Measurements from ENCODE around the gene KRT6C.

DNA sequence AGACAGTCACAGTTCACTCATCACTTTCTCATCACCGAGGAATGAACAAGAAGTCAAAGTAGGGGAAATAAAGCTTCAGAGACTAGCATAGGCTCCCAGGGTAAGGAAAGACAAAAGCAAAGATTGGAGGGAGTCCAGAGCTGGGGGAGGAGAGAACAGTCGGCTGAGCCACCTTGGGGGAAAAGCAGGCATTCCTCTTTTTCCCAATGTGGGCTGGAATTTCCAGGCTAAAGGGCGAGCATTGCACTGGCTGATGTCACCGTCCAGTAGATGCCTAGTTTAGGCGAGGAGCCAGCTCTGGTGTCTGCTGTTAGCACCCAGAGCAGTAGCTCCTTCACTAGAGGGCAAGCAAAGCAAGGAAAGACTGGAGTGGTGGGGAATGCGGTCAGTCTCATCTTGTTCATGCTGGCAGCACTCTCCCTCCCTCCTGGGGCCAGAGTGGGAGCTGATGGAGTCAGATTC, 31.0 kb downstream of the KRT6C start:
- TF ChIP-seq, protein P1, sequence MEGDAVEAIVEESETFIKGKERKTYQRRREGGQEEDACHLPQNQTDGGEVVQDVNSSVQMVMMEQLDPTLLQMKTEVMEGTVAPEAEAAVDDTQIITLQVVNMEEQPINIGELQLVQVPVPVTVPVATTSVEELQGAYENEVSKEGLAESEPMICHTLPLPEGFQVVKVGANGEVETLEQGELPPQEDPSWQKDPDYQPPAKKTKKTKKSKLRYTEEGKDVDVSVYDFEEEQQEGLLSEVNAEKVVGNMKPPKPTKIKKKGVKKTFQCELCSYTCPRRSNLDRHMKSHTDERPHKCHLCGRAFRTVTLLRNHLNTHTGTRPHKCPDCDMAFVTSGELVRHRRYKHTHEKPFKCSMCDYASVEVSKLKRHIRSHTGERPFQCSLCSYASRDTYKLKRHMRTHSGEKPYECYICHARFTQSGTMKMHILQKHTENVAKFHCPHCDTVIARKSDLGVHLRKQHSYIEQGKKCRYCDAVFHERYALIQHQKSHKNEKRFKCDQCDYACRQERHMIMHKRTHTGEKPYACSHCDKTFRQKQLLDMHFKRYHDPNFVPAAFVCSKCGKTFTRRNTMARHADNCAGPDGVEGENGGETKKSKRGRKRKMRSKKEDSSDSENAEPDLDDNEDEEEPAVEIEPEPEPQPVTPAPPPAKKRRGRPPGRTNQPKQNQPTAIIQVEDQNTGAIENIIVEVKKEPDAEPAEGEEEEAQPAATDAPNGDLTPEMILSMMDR (IDR thresholded peaks at IDR 0.05; ENCODE audit: low read length) = no peak
- no peak for TF ChIP-seq EZH2 (IDR thresholded peaks at IDR 0.05; ENCODE audit: borderline replicate concordance, low read length)
